ENCODE results near the gene UPF2. TPM values are rescaled to one million over a fixed set of nuclear protein-coding genes. Genes with fewer than 3 reads are reported as not detected.

The UPF2 gene
- polyA plus RNA-seq, 1 donor from 2014 or later, result 14.3 TPM

- Histone ChIP-seq H3F3A (ENCODE audit: insufficient read depth, low read length, poor library complexity, severe bottlenecking) (peaks cover 2% of the 10 kb centered on the region), H3K9me2 (ENCODE audit: insufficient read depth, low read length) (no peaks in the 10 kb centered on the region), H3K27me3 (ENCODE audit: insufficient read depth, low read depth, low read length) (no peaks in the 10 kb centered on the region), H3K9me3 (ENCODE audit: low read length) (no peaks in the 10 kb centered on the region), H3K36me3 (ENCODE audit: insufficient read depth, low read length) (no peaks in the 10 kb centered on the region), H3K79me2 (replicated peaks; ENCODE audit: insufficient read depth, low read length) (peaks cover 28% of the 10 kb centered on the region), H3K9ac (ENCODE audit: low read length) (no peak overlapping the region), H2AFZ (ENCODE audit: low read depth, low read length) (no peak overlapping the region), H3K27ac (ENCODE audit: low read length) (no peak overlapping the region), H4K20me1 (ENCODE audit: insufficient read depth) (no peaks in the 10 kb centered on the region), H3K4me3 (ENCODE audit: low read length) (no peak overlapping the region), H3K4me2 (ENCODE audit: low read length) (no peak overlapping the region)
- TF ChIP-seq, protein P1, sequence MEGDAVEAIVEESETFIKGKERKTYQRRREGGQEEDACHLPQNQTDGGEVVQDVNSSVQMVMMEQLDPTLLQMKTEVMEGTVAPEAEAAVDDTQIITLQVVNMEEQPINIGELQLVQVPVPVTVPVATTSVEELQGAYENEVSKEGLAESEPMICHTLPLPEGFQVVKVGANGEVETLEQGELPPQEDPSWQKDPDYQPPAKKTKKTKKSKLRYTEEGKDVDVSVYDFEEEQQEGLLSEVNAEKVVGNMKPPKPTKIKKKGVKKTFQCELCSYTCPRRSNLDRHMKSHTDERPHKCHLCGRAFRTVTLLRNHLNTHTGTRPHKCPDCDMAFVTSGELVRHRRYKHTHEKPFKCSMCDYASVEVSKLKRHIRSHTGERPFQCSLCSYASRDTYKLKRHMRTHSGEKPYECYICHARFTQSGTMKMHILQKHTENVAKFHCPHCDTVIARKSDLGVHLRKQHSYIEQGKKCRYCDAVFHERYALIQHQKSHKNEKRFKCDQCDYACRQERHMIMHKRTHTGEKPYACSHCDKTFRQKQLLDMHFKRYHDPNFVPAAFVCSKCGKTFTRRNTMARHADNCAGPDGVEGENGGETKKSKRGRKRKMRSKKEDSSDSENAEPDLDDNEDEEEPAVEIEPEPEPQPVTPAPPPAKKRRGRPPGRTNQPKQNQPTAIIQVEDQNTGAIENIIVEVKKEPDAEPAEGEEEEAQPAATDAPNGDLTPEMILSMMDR (IDR thresholded peaks at IDR 0.05; ENCODE audit: poor library complexity, severe bottlenecking), result no peak
- no peak for TF ChIP-seq REST (IDR thresholded peaks at IDR 0.05; ENCODE audit: borderline replicate concordance)
- no peak for TF ChIP-seq MXI1 (conservative IDR thresholded peaks at IDR 0.05; ENCODE audit: poor library complexity, severe bottlenecking)
- no peak for TF ChIP-seq SMC3 (conservative IDR thresholded peaks at IDR 0.05; ENCODE audit: poor library complexity)
- no peak for TF ChIP-seq EP300 (conservative IDR thresholded peaks at IDR 0.05; ENCODE audit: poor library complexity, severe bottlenecking)
- no peak for TF ChIP-seq TAF1 (IDR thresholded peaks at IDR 0.05; ENCODE audit: low read depth)
- no peak for TF ChIP-seq RAD21 (conservative IDR thresholded peaks at IDR 0.05)
- TF ChIP-seq EZH2 (IDR thresholded peaks at IDR 0.05; ENCODE audit: borderline replicate concordance, insufficient read depth, low read length, poor library complexity, severe bottlenecking), result no peak
- no peak for TF ChIP-seq POLR2AphosphoS5 (IDR thresholded peaks at IDR 0.05)
Observed at GRCh38 chr10:12036073-12036655, 6.4 kb downstream of the UPF2 start.

DNA sequence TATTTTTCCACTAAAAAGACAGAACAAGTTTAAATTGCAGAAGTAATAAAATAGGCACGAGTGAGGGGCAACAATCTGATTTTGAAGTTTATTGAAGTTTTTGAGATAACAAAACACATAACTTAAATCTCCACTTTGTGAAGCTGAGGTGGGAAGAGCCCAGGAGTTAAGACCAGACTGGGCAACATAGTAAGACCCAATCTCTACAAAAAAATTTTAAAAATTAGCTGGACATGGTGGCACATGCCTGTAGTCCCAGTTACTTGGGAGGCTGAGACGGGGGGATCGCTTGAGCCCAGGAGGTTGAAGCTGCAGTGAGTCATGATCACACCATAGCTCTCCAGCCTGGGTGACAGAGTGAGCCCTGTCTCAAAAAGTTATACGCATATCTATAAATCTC is 11.2 kb downstream of the UPF2 start:
- H3K4me2 ChIP-seq (ENCODE audit: low read length), result no peak overlapping the region
- H3K79me2 ChIP-seq (replicated peaks; ENCODE audit: insufficient read depth, low read length), result peaks cover 4% of the 10 kb centered on the region
- no peaks in the 10 kb centered on the region for H4K20me1 ChIP-seq (ENCODE audit: insufficient read depth)
- H3F3A ChIP-seq (ENCODE audit: insufficient read depth, low read length, poor library complexity, severe bottlenecking), result no peaks in the 10 kb centered on the region
- no peak overlapping the region for H3K4me3 ChIP-seq (ENCODE audit: low read length)
- no peaks in the 10 kb centered on the region for H3K27me3 ChIP-seq (ENCODE audit: insufficient read depth, low read depth, low read length)
- H3K27ac ChIP-seq (ENCODE audit: low read length), result no peak overlapping the region
- H3K36me3 ChIP-seq (ENCODE audit: insufficient read depth, low read length), result peaks cover 7% of the 10 kb centered on the region
- H3K9me3 ChIP-seq (ENCODE audit: low read length), result no peaks in the 10 kb centered on the region
- no peak overlapping the region for H2AFZ ChIP-seq (ENCODE audit: low read depth, low read length)
- TF ChIP-seq SMC3 (conservative IDR thresholded peaks at IDR 0.05; ENCODE audit: poor library complexity) (no peak), TAF1 (IDR thresholded peaks at IDR 0.05; ENCODE audit: low read depth) (no peak), POLR2AphosphoS5 (IDR thresholded peaks at IDR 0.05) (no peak), REST (IDR thresholded peaks at IDR 0.05; ENCODE audit: borderline replicate concordance) (no peak), MXI1 (conservative IDR thresholded peaks at IDR 0.05; ENCODE audit: poor library complexity, severe bottlenecking) (no peak), EP300 (conservative IDR thresholded peaks at IDR 0.05; ENCODE audit: poor library complexity, severe bottlenecking) (no peak), EZH2 (IDR thresholded peaks at IDR 0.05; ENCODE audit: borderline replicate concordance, insufficient read depth, low read length, poor library complexity, severe bottlenecking) (no peak), RAD21 (conservative IDR thresholded peaks at IDR 0.05) (no peak)
- TF ChIP-seq, protein P1 (IDR thresholded peaks at IDR 0.05; ENCODE audit: poor library complexity, severe bottlenecking), result no peak
- H3K9ac ChIP-seq (ENCODE audit: low read length), result no peak overlapping the region
- no peaks in the 10 kb centered on the region for H3K9me2 ChIP-seq (ENCODE audit: insufficient read depth, low read length)
